Measurements from ENCODE around the gene MIER1. TPM values are rescaled to one million over a fixed set of nuclear protein-coding genes. Genes with fewer than 3 reads are reported as not detected.

Gene MIER1
- total and polyA plus RNA-seq, 9 donors: 16.2 to 51.2 (median 45.8) TPM

- Histone ChIP-seq H3K4me1 (ENCODE audit: insufficient read depth) (no peaks in the 10 kb centered on the region), H3K27me3 (no peaks in the 10 kb centered on the region), H3K9me3 (no peaks in the 10 kb centered on the region), H3K27ac (peak overlapping the region in 1 of 2 donors; percentile 71), H3K36me3 (no peaks in the 10 kb centered on the region), H3K4me3 (no peak overlapping the region)
- intact Hi-C loops (cut with DNase I): no loop called here
- TF ChIP-seq EP300 (IDR thresholded peaks at IDR 0.05): no peak
- no peak for TF ChIP-seq POLR2A (IDR thresholded peaks at IDR 0.05)
- TF ChIP-seq CTCF (IDR thresholded peaks at IDR 0.05): no peak
- DNase-seq: no peak
- WGBS, 3 donors: 69 to 76% (median 71%) methylated on average over 1 of the region's 1 CpG
Measured at GRCh38 chr1:66980745-66981367, 56.1 kb downstream of the MIER1 start.

- Histone ChIP-seq H3K4me3 (peak overlapping the region; percentile 4), H3K36me3 (no peaks in the 10 kb centered on the region), H3K9me3 (no peaks in the 10 kb centered on the region), H3K27ac (peak overlapping the region; percentile 42 to 71), H3K4me1 (ENCODE audit: insufficient read depth) (no peaks in the 10 kb centered on the region), H3K27me3 (no peaks in the 10 kb centered on the region)
- intact Hi-C loops (cut with DNase I): no loop called here
- WGBS, 3 donors: 9 to 29% (median 18%) methylated on average over 4 of the region's 4 CpGs
- DNase-seq: peak in 4 of 5 donors; percentile 24 to 51 (median 43)
- TF ChIP-seq EP300 (IDR thresholded peaks at IDR 0.05) (no peak), CTCF (IDR thresholded peaks at IDR 0.05) (no peak), POLR2A (IDR thresholded peaks at IDR 0.05) (no peak)
Measured at GRCh38 chr1:66981679-66982078, 56.9 kb downstream of the MIER1 start.

GRCh38 chr1:66982561-66983260 lies 57.9 kb downstream of the MIER1 start:
- intact Hi-C loops (cut with DNase I): no loop called here
- H3K36me3 ChIP-seq: no peaks in the 10 kb centered on the region
- TF ChIP-seq EP300 (IDR thresholded peaks at IDR 0.05): no peak
- TF ChIP-seq POLR2A (IDR thresholded peaks at IDR 0.05): no peak
- TF ChIP-seq CTCF (IDR thresholded peaks at IDR 0.05): no peak
- H3K4me1 ChIP-seq (ENCODE audit: insufficient read depth): no peaks in the 10 kb centered on the region
- H3K4me3 ChIP-seq: no peak overlapping the region
- H3K27ac ChIP-seq: peak overlapping the region in 1 of 2 donors; percentile 6
- no peaks in the 10 kb centered on the region for H3K9me3 ChIP-seq
- DNase-seq: no peak
- 91 to 93% (median 93%) methylated on average over 4 of the region's 4 CpGs for WGBS, 3 donors
- H3K27me3 ChIP-seq: no peaks in the 10 kb centered on the region

- intact Hi-C loops (cut with DNase I): no loop called here
- H3K36me3 ChIP-seq: no peaks in the 10 kb centered on the region
Measured at GRCh38 chr1:66984491-66984890, 59.7 kb downstream of the MIER1 start.

More at GRCh38 chr1:66984491-66984890, 59.7 kb downstream of the MIER1 start:
- H3K4me3 ChIP-seq: no peak overlapping the region
- no peaks in the 10 kb centered on the region for H3K4me1 ChIP-seq (ENCODE audit: insufficient read depth)
- TF ChIP-seq EP300 (IDR thresholded peaks at IDR 0.05) (no peak), CTCF (IDR thresholded peaks at IDR 0.05) (no peak)
- no peaks in the 10 kb centered on the region for H3K27me3 ChIP-seq
- no peak overlapping the region for H3K27ac ChIP-seq
- H3K9me3 ChIP-seq: no peaks in the 10 kb centered on the region
- no peak for DNase-seq
- 95 to 97% (median 96%) methylated on average over 1 of the region's 1 CpG for WGBS, 3 donors

Data from ovary (tissue), 9 donors.